ENCODE data around the gene FPR3.

DNA sequence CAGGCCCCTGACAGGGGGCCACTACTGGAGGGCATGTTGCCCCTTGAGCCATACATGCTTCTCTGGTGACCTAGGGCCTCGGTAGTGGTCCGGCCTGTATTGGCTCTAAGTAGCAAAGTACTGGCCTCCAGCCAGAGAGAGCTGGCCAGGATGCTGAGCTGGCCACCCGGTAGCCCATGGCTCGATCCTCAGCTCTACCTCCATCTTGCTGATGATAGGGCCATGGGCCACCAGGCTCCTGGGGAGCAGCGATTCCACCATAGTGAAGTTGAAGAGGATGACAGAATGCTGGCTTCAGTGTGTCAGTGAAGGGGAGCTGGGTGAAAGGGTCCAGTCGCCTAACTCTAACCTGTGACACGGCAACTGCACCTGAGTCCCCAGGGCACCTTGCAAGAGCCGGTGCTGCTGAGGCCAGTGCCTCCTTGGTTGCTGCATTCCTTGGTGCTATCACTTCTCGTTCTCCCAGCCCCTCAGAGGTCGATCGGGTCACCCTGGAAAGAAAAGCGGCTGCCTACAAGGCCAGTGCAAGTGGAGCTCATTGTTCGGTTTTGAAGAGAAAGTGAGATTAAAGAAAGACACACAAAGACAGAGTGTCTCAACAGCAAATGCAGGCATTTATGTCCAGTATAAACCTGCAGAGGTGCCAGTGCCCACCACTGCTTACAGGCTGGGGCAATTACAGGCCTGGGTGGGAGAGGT lies 5.0 kb downstream of the FPR3 start:
- TF ChIP-seq, protein P1, sequence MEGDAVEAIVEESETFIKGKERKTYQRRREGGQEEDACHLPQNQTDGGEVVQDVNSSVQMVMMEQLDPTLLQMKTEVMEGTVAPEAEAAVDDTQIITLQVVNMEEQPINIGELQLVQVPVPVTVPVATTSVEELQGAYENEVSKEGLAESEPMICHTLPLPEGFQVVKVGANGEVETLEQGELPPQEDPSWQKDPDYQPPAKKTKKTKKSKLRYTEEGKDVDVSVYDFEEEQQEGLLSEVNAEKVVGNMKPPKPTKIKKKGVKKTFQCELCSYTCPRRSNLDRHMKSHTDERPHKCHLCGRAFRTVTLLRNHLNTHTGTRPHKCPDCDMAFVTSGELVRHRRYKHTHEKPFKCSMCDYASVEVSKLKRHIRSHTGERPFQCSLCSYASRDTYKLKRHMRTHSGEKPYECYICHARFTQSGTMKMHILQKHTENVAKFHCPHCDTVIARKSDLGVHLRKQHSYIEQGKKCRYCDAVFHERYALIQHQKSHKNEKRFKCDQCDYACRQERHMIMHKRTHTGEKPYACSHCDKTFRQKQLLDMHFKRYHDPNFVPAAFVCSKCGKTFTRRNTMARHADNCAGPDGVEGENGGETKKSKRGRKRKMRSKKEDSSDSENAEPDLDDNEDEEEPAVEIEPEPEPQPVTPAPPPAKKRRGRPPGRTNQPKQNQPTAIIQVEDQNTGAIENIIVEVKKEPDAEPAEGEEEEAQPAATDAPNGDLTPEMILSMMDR (conservative IDR thresholded peaks at IDR 0.05 in 1 of 2, IDR thresholded peaks at IDR 0.05 in 1 of 2; ENCODE audit: low read depth in 1 of 2, low read length in 2 of 2), result no peak
- no peak for TF ChIP-seq EZH2 (IDR thresholded peaks at IDR 0.05; ENCODE audit: low read length, missing control alignments)
